Mesendoderm (in vitro differentiated cells): ENCODE data around the gene FOXD3.
A peak's percentile ranks its signal among the peaks of the same experiment; 100 is the strongest.

Experiments used
- DNase-seq: peaks from one replicate; pipeline ENCODE4 v3.0.0; 2013
- H2AK5ac ChIP-seq: 2 replicates; pipeline ENCODE4 v1.6.1; 2013; ENCODE audit warnings: low read length, inconsistent platforms
- H2BK120ac ChIP-seq: 2 replicates; pipeline ENCODE4 v1.6.1; 2013; ENCODE audit warnings: low read depth, mild to moderate bottlenecking, low read length, moderate library complexity, mixed read lengths
- H2BK15ac ChIP-seq: replicated peaks from 2 replicates; pipeline ENCODE4 v1.6.1; 2013; ENCODE audit warnings: low read depth, mild to moderate bottlenecking, moderate library complexity
- H2BK5ac ChIP-seq: 2 replicates; pipeline ENCODE4 v1.6.1; 2013; ENCODE audit warnings: low read length, inconsistent platforms
- H3K18ac ChIP-seq: 2 replicates; pipeline ENCODE4 v1.6.1; 2013; ENCODE audit warnings: mild to moderate bottlenecking, low read length, mixed read lengths
- H3K23ac ChIP-seq: one replicate; pipeline ENCODE4 v1.6.1; 2013; ENCODE audit warnings: low read length
- H3K27ac ChIP-seq: 2 replicates; pipeline ENCODE4 v1.5.1; 2013; ENCODE audit warnings: low read depth, mild to moderate bottlenecking, inconsistent platforms, low read length, moderate library complexity
- H3K27me3 ChIP-seq: 2 replicates; pipeline ENCODE4 v1.6.1; 2013; ENCODE audit warnings: low read length, control low read depth, mild to moderate bottlenecking, inconsistent platforms; ENCODE audit not compliant: insufficient read depth, poor library complexity
- H3K36me3 ChIP-seq: 2 replicates; pipeline ENCODE4 v1.6.1; 2013; ENCODE audit warnings: low read length, inconsistent platforms; ENCODE audit not compliant: control insufficient read depth, insufficient read depth
- H3K4ac ChIP-seq: one replicate; pipeline ENCODE4 v1.6.1; 2013; ENCODE audit warnings: low read depth, mild to moderate bottlenecking, low read length, moderate library complexity
- H3K4me1 ChIP-seq: 2 replicates; pipeline ENCODE4 v1.6.1; 2013; ENCODE audit warnings: low read depth, low read length, inconsistent platforms; ENCODE audit not compliant: control insufficient read depth
- H3K4me2 ChIP-seq: 2 replicates; pipeline ENCODE4 v1.6.1; 2013; ENCODE audit warnings: low read length
- H3K4me3 ChIP-seq: 2 replicates; pipeline ENCODE4 v1.5.1; 2013; ENCODE audit warnings: mild to moderate bottlenecking, low read length
- H3K56ac ChIP-seq: one replicate; pipeline ENCODE4 v1.6.1; 2013; ENCODE audit warnings: low read length
- H3K79me1 ChIP-seq: 2 replicates; pipeline ENCODE4 v1.6.1; 2013; ENCODE audit warnings: low read length, inconsistent platforms
- H3K79me2 ChIP-seq: 2 replicates; pipeline ENCODE4 v1.6.1; 2013; ENCODE audit warnings: mild to moderate bottlenecking, low read length; ENCODE audit not compliant: control insufficient read depth, insufficient read depth
- H3K9ac ChIP-seq: 2 replicates; pipeline ENCODE4 v1.6.1; 2013; ENCODE audit warnings: low read length, inconsistent platforms
- H4K5ac ChIP-seq: one replicate; pipeline ENCODE4 v1.6.1; 2013; ENCODE audit warnings: low read length
- H4K8ac ChIP-seq: one replicate; pipeline ENCODE4 v1.6.1; 2013; ENCODE audit warnings: low read depth, mild to moderate bottlenecking, control low read depth, low read length, moderate library complexity
- WGBS: extraction: QIAGEN DNeasy Blood & Tissue Kit; methylation state at CpG from one replicate; pipeline ENCODE4 v1.1.7; 2013; ENCODE audit warnings: low lambda C conversion rate, missing lambda C conversion rate; ENCODE audit not compliant: insufficient coverage; ENCODE audit errors: extremely low coverage; 5-methylcytosine and 5-hydroxymethylcytosine counted together

Gene FOXD3

GRCh38 chr1:63322944-63323864, 837 bp downstream of the FOXD3 start:
- Histone ChIP-seq H3K56ac (peak overlapping the region; percentile 39), H4K5ac (no peak overlapping the region), H2BK120ac (no peak overlapping the region), H3K79me2 (no peaks in the 10 kb centered on the region), H3K27me3 (peaks cover 64% of the 10 kb centered on the region), H4K8ac (no peak overlapping the region), H3K4ac (no peak overlapping the region), H3K18ac (no peak overlapping the region), H2BK5ac (no peak overlapping the region), H3K9ac (no peak overlapping the region), H3K36me3 (no peaks in the 10 kb centered on the region), H3K4me3 (no peak overlapping the region), H2AK5ac (no peak overlapping the region), H3K23ac (peak overlapping the region; percentile 85), H3K27ac (no peak overlapping the region), H3K79me1 (no peaks in the 10 kb centered on the region), H2BK15ac (no peak overlapping the region), H3K4me2 (peak overlapping the region; percentile 16), H3K4me1 (peaks cover 2% of the 10 kb centered on the region)
- WGBS = no CpG with 5 or more reads among the region's 104 CpGs
- DNase-seq = peak; percentile 75

GRCh38 chr1:63323865-63324778, 1.8 kb downstream of the FOXD3 start:
- Histone ChIP-seq H3K79me2 (no peaks in the 10 kb centered on the region), H4K5ac (no peak overlapping the region), H4K8ac (no peak overlapping the region), H3K9ac (no peak overlapping the region), H3K18ac (no peak overlapping the region), H3K79me1 (no peaks in the 10 kb centered on the region), H3K4me3 (no peak overlapping the region), H3K56ac (peak overlapping the region; percentile 32), H2BK5ac (no peak overlapping the region), H2BK15ac (no peak overlapping the region), H3K36me3 (no peaks in the 10 kb centered on the region), H2AK5ac (no peak overlapping the region), H2BK120ac (no peak overlapping the region), H3K4me2 (peak overlapping the region; percentile 30), H3K27ac (no peak overlapping the region), H3K4me1 (peaks cover 2% of the 10 kb centered on the region), H3K23ac (peak overlapping the region; percentile 38), H3K27me3 (peaks cover 61% of the 10 kb centered on the region), H3K4ac (no peak overlapping the region)
- no peak for DNase-seq
- no CpG with 5 or more reads among the region's 114 CpGs for WGBS

GRCh38 chr1:63324779-63325119, 2.4 kb downstream of the FOXD3 start:
- H3K36me3 ChIP-seq = no peaks in the 10 kb centered on the region
- peaks cover 58% of the 10 kb centered on the region for H3K27me3 ChIP-seq
- no peak overlapping the region for H3K4me2 ChIP-seq
- H3K4me1 ChIP-seq = peaks cover 2% of the 10 kb centered on the region
- H2BK15ac ChIP-seq = no peak overlapping the region
- no peak overlapping the region for H3K9ac ChIP-seq
- no peak for DNase-seq
- no peak overlapping the region for H2BK120ac ChIP-seq
- H3K18ac ChIP-seq = no peak overlapping the region
- no peak overlapping the region for H4K5ac ChIP-seq
- WGBS = no CpG with 5 or more reads among the region's 7 CpGs
- no peaks in the 10 kb centered on the region for H3K79me1 ChIP-seq
- no peak overlapping the region for H3K4me3 ChIP-seq
- no peak overlapping the region for H3K27ac ChIP-seq
- no peak overlapping the region for H4K8ac ChIP-seq
- H2AK5ac ChIP-seq = no peak overlapping the region
- H3K79me2 ChIP-seq = no peaks in the 10 kb centered on the region
- no peak overlapping the region for H3K4ac ChIP-seq
- no peak overlapping the region for H2BK5ac ChIP-seq
- no peak overlapping the region for H3K23ac ChIP-seq
- no peak overlapping the region for H3K56ac ChIP-seq

GRCh38 chr1:63325279-63325985, 3.1 kb downstream of the FOXD3 start:
- Histone ChIP-seq H3K4me3 (no peak overlapping the region), H3K18ac (no peak overlapping the region), H3K79me2 (no peaks in the 10 kb centered on the region), H3K27me3 (peaks cover 58% of the 10 kb centered on the region), H2BK5ac (no peak overlapping the region), H3K23ac (no peak overlapping the region), H3K27ac (no peak overlapping the region), H3K4ac (no peak overlapping the region), H4K5ac (no peak overlapping the region), H2AK5ac (no peak overlapping the region), H3K9ac (no peak overlapping the region), H3K56ac (no peak overlapping the region), H3K79me1 (no peaks in the 10 kb centered on the region), H3K4me1 (no peaks in the 10 kb centered on the region), H3K4me2 (no peak overlapping the region), H2BK120ac (no peak overlapping the region), H4K8ac (no peak overlapping the region), H3K36me3 (no peaks in the 10 kb centered on the region), H2BK15ac (no peak overlapping the region)
- no CpG with 5 or more reads among the region's 2 CpGs for WGBS
- DNase-seq = peak; percentile 38

GRCh38 chr1:63326106-63326472, 3.7 kb downstream of the FOXD3 start:
- Histone ChIP-seq H2AK5ac (no peak overlapping the region), H3K27ac (no peak overlapping the region), H2BK15ac (no peak overlapping the region), H2BK120ac (no peak overlapping the region), H3K4ac (no peak overlapping the region), H3K4me1 (no peaks in the 10 kb centered on the region), H3K79me1 (no peaks in the 10 kb centered on the region), H3K18ac (no peak overlapping the region), H3K36me3 (no peaks in the 10 kb centered on the region), H3K4me3 (no peak overlapping the region), H3K27me3 (peaks cover 60% of the 10 kb centered on the region), H2BK5ac (no peak overlapping the region), H3K56ac (no peak overlapping the region), H3K9ac (no peak overlapping the region), H3K4me2 (no peak overlapping the region), H4K5ac (no peak overlapping the region), H3K79me2 (no peaks in the 10 kb centered on the region), H4K8ac (no peak overlapping the region), H3K23ac (no peak overlapping the region)
- DNase-seq = peak; percentile 70
- no CpG with 5 or more reads among the region's 20 CpGs for WGBS
